Esophagus muscularis mucosa (tissue), 4 donors: Measurements from ENCODE around the gene PJA1. TPM values are rescaled to one million over a fixed set of nuclear protein-coding genes. Genes with fewer than 3 reads are reported as not detected.

Experiments
- DNase-seq: peaks from one replicate; pipeline ENCODE4 v3.0.0-alpha.2; 2017; ENCODE audit errors: extremely low spot score
- H3K27ac ChIP-seq, 4 donors: fragments of 200-600 bp; sonication (generic); replicated peaks in 1 of 4; 1 replicate in 3 of 4; 2 replicates in 1 of 4; pipeline ENCODE4 v1.5.1; 2016 to 2019; ENCODE audit warnings: mild to moderate bottlenecking in 1 of 4
- H3K27me3 ChIP-seq, 4 donors: fragments of 200-600 bp; sonication (generic); one replicate each; pipeline versions ENCODE4 v1.5.1 to v1.6.0; 2016 to 2019
- H3K36me3 ChIP-seq, 4 donors: fragments of 200-600 bp; sonication (generic); one replicate each; pipeline ENCODE4 v1.5.1; 2016 to 2019
- H3K4me1 ChIP-seq, 4 donors: fragments of 200-600 bp; sonication (generic); one replicate each; pipeline ENCODE4 v1.5.1; 2016 to 2019
- H3K4me3 ChIP-seq, 4 donors: fragments of 200-600 bp; sonication (generic); 1 replicate in 2 of 4; 2 replicates in 2 of 4; pipeline ENCODE4 v1.5.1; 2016 to 2019; ENCODE audit warnings: mild to moderate bottlenecking in 4 of 4, moderate library complexity in 1 of 4
- H3K9me3 ChIP-seq, 4 donors: fragments of 200-600 bp; sonication (generic); 1 replicate in 3 of 4; 2 replicates in 1 of 4; pipeline ENCODE4 v1.5.1; 2016 to 2019
- EP300 ChIP-seq: sonication (generic); formaldehyde crosslinking; IDR thresholded peaks from one replicate; pipeline ENCODE4 v1.6.1; 2017; ENCODE audit warnings: antibody characterized with exemption
- POLR2A ChIP-seq: fragments of 450-650 bp; IDR thresholded peaks from one replicate; pipeline ENCODE4 v1.6.1; 2017; ENCODE audit warnings: antibody characterized with exemption, moderate library complexity, mild to moderate bottlenecking, low read depth
- POLR2AphosphoS5 ChIP-seq, 2 donors: sonication (generic); formaldehyde crosslinking; IDR thresholded peaks; one replicate each; pipeline ENCODE4 v1.6.1; 2017; ENCODE audit warnings: antibody characterized with exemption in 2 of 2
- WGBS: methylation state at CpG from one replicate; pipeline ENCODE4 v1.1.5; 2018; 5-methylcytosine and 5-hydroxymethylcytosine counted together
- intact Hi-C: fragments of 100-400 bp; cut with DNase I; formaldehyde crosslinking; loops from one replicate; pipeline ENCODE4 v1.15.1; 2023
- total RNA-seq, 4 donors: library from RNA; depleted of rRNA; stranded (reverse); fragments of >200 nt; gene quantifications; one replicate each; pipeline versions ENCODE4 v1.1.0 to v1.2.1, GENCODE V29; 2016
- TF ChIP-seq, protein P1 (sequence below), 3 experiments: fragments of 200-600 bp in 2 of 3; fragments of 450-650 bp in 1 of 3; sonication (generic) in 2 of 3; IDR thresholded peaks; one replicate each; pipeline ENCODE4 v1.5.1; 2017 to 2019; ENCODE audit warnings: antibody characterized with exemption in 3 of 3, mild to moderate bottlenecking in 2 of 3, moderate library complexity in 1 of 3

PJA1 gene
- total RNA-seq, 4 donors from 2014 or later: 17.0 to 25.9 (median 20.6) TPM

DNA sequence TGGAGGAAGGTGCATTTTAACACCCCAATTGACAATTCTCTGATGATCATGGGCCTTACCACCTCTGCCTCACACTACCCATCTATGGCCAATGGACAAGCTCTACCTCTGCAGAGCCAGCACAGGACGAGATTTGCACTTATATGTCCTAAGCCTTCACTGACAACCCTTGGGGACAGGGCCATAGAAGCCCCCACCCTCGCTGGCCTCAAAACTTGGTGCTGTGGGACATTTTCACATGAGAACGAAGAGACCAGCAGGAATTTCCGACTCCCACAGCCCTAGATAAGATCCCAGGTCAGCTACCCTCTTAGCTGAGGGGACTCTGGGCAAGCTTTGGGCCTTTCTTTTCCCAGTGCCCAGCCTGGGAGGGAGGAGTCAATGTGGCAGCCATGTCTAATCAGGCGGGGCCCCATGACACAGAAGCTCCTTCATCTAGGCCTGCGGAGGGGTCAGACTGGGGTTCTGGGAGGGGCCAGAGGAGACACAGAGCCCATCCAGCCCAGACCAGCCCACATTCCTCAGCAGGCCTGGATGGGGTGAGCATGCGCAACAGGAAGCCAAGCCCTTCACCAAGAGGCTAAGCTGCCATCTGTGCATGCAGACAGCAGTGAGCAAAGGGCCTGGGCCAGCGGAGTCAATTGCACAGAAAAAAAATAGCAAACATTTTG lies 12.1 kb downstream of the PJA1 start:
- Histone ChIP-seq H3K4me3 (no peak overlapping the region), H3K9me3 (no peaks in the 10 kb centered on the region), H3K4me1 (peaks cover 0 to 18% (median 6%) of the 10 kb centered on the region in 4 donors), H3K27me3 (no peaks in the 10 kb centered on the region), H3K27ac (no peak overlapping the region), H3K36me3 (no peaks in the 10 kb centered on the region)
- 64% methylated on average over 6 of the region's 8 CpGs for WGBS
- no peak for TF ChIP-seq POLR2AphosphoS5 (IDR thresholded peaks at IDR 0.05)
- no peak for TF ChIP-seq EP300
- no peak for TF ChIP-seq POLR2A
- TF ChIP-seq, protein P1, sequence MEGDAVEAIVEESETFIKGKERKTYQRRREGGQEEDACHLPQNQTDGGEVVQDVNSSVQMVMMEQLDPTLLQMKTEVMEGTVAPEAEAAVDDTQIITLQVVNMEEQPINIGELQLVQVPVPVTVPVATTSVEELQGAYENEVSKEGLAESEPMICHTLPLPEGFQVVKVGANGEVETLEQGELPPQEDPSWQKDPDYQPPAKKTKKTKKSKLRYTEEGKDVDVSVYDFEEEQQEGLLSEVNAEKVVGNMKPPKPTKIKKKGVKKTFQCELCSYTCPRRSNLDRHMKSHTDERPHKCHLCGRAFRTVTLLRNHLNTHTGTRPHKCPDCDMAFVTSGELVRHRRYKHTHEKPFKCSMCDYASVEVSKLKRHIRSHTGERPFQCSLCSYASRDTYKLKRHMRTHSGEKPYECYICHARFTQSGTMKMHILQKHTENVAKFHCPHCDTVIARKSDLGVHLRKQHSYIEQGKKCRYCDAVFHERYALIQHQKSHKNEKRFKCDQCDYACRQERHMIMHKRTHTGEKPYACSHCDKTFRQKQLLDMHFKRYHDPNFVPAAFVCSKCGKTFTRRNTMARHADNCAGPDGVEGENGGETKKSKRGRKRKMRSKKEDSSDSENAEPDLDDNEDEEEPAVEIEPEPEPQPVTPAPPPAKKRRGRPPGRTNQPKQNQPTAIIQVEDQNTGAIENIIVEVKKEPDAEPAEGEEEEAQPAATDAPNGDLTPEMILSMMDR (IDR thresholded peaks at IDR 0.05): no peak
- intact Hi-C loops: no loop called here
- DNase-seq: peak; percentile 47

GRCh38 chrX:69152417-69152841 lies 12.8 kb downstream of the PJA1 start:
- Histone ChIP-seq H3K4me3 (no peak overlapping the region), H3K27me3 (no peaks in the 10 kb centered on the region), H3K9me3 (no peaks in the 10 kb centered on the region), H3K4me1 (peaks cover 0 to 17% (median 5%) of the 10 kb centered on the region in 4 donors), H3K36me3 (no peaks in the 10 kb centered on the region), H3K27ac (no peak overlapping the region)
- DNase-seq: peak; percentile 29
- TF ChIP-seq POLR2A (no peak), POLR2AphosphoS5 (IDR thresholded peaks at IDR 0.05) (no peak), EP300 (no peak)
- TF ChIP-seq, protein P1 (IDR thresholded peaks at IDR 0.05): no peak
- intact Hi-C loops: no loop called here
- 60% methylated on average over 1 of the region's 1 CpG for WGBS

GRCh38 chrX:69151866-69152284 lies 13.4 kb downstream of the PJA1 start:
- peak; percentile 55 for DNase-seq
- no peaks in the 10 kb centered on the region for H3K27me3 ChIP-seq
- no peak for TF ChIP-seq POLR2A
- TF ChIP-seq POLR2AphosphoS5 (IDR thresholded peaks at IDR 0.05): no peak
- TF ChIP-seq EP300: no peak
- TF ChIP-seq, protein P1 (IDR thresholded peaks at IDR 0.05): no peak
- H3K4me3 ChIP-seq: no peak overlapping the region
- H3K9me3 ChIP-seq: no peaks in the 10 kb centered on the region
- H3K36me3 ChIP-seq: no peaks in the 10 kb centered on the region
- peaks cover 0 to 17% (median 5%) of the 10 kb centered on the region in 4 donors for H3K4me1 ChIP-seq
- WGBS: 81% methylated on average over 2 of the region's 2 CpGs
- H3K27ac ChIP-seq: no peak overlapping the region
- intact Hi-C loops: no loop called here

- Histone ChIP-seq H3K27me3 (no peaks in the 10 kb centered on the region), H3K36me3 (no peaks in the 10 kb centered on the region), H3K4me3 (no peak overlapping the region), H3K27ac (no peak overlapping the region), H3K4me1 (peaks cover 0 to 17% (median 5%) of the 10 kb centered on the region in 4 donors), H3K9me3 (no peaks in the 10 kb centered on the region)
- WGBS: 55% methylated on average over 12 of the region's 12 CpGs
- TF ChIP-seq POLR2A: no peak
- TF ChIP-seq EP300: no peak
- no peak for TF ChIP-seq POLR2AphosphoS5 (IDR thresholded peaks at IDR 0.05)
- TF ChIP-seq, protein P1 (IDR thresholded peaks at IDR 0.05): no peak
- peak; percentile 4 for DNase-seq
- intact Hi-C loops: no loop called here
Observed at GRCh38 chrX:69150281-69150960, 14.8 kb downstream of the PJA1 start.
